GM19452 (cell line): ENCODE results near the gene ST3GAL3.

Source experiments
- ATAC-seq: cut with Tn5 transposase; IDR thresholded peaks from one replicate; pipeline ENCODE4 v1.9.1; 2021; ENCODE audit not compliant: unreplicated experiment

ST3GAL3 gene

DNA sequence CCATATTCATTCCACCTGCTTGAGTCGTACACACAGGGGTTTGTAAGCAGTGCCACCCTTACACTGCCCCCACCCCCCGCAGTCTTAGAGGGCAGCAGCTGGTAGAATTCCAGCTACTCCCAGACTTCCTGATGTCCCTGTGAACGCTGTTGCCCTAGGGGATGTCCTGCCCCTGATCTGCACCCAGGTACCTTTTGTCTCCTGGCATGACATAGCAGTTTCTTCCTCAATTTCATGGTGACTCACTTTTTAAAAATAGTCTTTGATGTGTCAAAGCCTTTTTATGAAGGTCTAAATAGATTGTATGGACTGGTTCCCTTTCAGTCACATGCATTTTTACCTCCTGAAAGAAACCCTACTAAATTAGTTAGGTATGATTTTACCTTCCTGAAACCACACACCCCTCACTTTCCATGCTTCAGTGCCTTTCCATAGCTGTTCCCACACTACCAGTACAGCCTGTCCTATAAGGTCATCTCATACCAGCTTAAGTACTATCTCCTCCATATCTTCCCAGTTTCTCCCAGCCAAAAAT, 76.4 kb downstream of the ST3GAL3 start:
- no peak for ATAC-seq

DNA sequence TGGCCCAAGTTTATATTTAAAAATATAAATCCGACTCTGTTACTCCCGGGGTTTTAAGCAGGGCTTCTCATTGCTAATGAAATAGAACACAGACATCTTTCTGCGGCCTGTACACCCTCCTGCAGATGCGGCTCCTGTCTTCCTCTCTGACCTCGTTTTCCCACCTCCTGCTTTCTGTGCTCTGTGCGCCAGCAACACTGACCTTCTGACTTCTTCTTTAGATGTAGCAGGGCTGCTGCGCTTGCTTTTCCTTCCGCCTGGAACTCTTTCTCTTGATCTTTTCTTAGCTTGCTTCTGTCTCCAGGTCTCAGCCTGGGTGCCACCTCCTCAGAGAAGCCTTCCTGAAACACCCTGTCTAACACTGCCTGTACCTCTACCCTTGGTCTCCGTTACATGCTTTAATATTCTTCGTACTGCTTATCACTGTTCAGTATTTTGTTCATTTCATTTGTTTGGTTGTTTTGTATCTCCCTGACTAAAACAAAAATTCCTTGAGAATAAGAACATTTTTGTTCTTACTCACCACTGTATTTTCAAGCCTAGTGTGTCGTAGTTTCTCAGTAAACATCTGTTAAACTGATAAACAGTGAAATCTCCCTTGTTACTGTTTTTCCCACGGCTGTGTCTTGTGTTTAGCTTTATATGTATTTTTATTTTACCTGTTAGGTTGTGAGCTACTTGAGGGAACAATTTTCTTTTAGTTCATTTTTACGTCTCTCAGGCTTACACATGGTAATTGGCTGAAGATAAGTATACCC, 79.0 kb downstream of the ST3GAL3 start:
- ATAC-seq: no peak

DNA sequence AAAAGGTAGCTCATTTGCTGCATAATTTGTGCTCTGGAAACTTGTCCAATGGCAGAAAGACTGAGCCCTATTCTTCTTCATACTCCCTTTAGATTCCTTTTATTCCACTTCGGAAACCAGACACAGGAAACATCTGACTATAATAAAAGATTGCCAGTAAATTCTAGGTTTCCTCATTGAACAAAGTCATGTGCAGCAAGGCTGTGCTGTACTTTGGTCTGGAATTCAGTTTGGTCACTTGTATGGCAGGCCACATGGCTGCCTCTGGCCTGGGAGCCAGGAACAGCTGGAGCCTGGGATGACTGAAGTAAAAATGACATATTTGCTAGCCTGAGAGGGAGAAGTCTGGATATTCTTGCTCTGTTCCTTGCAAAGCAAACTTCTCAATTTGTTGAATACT, 79.6 kb downstream of the ST3GAL3 start:
- no peak for ATAC-seq

DNA sequence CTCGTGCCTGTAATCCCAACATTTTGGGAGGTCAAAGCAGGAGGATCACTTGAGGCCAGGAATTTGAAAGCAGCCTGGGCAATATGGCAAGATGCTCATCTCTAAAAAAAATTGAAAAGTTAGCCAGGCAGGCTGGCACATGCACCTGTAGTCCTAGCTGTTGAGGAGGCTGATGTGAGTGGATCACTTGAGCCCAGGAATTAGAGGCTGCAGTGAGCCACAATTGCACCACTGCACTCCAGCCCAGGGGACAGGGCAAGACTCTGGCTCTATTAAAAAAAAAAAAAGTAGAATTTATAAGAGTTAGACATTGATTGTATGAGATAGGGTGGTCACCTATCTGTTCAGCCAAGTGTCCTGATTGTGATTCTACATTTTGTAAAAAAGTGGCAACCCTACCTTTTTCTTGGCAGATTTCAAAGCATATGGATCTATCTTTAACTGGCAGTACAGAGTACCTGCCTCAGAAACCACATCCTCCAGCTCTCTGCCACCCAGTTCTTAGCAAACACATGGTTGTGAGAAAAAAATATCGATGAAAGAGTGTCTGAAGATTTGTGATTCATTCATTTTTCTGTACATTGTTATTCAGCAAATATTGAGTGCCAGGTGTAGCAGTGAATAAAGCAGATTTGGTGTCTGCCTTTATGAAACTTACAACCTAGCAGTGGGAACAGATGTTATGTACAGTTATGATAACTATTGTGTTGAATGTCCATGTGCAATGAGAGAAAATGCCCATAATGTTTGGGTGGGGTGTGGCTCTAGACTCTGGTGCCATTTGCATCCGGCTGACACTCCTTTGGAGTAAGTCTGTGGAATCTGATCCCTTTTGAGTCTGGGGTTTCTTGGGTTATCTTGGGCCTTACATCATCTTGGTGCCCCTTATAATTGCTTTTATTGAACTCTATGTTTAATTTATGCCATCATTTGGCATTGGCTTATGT, 82.5 kb downstream of the ST3GAL3 start:
- ATAC-seq: no peak

DNA sequence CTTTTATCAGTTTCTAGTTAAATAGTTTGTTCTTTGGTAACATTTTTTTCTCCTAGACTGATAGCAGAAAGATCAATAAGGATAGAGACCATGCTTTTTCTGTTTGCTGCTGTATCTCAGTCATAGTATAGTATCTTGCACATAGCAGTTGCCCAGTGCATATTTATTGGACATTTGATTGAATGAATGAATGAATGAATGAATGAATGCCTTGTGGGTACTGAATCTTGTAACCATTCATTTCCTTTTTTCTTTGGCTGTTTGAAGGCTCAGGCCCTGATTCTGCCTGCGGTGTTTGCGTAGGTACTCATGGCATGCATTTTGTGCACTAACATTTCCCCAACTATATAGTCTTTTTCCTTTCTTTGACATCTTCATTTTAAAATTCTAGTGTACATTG, 83.9 kb downstream of the ST3GAL3 start:
- no peak for ATAC-seq

DNA sequence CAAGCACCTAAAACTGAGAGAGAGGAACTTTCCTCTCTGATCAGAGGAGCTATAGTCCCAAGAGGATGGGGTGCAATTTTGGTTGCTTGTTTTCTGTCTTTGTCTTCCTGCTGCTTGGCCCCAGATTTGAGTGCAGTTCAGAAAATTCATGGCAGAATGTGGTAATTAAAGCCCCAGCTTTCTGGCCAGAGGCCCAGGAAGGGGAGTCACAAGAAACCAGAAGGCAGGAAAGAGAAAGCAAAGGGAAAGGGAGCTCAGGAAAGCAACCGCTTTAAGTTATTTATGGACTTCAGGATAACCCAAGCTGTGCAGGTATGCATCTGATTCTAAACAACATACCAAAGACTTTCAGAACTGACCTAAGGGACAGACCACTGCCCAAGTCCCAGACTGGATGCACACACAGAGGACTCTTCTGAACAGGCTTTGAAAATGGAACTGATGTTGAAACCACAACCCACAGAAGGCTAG, 88.8 kb downstream of the ST3GAL3 start:
- ATAC-seq: no peak

DNA sequence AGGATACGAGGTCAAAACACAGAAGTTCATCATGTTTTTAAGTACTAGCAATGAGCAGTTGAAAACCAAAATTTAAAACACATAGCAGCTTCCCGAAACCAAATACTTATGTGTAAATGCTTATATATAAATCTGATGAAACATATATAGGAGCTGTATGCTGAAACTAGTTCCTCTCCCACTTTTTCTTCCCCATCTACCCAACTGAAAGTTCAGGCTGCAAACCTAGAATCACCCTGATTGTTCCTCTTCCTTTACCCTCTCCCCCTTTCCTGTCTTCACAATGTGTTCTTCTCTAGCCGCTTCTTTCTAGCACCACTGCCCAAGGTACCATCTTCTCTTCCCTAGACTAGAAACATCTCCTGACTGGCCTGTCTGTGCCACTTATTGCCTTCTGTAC, 90.6 kb downstream of the ST3GAL3 start:
- ATAC-seq: no peak

DNA sequence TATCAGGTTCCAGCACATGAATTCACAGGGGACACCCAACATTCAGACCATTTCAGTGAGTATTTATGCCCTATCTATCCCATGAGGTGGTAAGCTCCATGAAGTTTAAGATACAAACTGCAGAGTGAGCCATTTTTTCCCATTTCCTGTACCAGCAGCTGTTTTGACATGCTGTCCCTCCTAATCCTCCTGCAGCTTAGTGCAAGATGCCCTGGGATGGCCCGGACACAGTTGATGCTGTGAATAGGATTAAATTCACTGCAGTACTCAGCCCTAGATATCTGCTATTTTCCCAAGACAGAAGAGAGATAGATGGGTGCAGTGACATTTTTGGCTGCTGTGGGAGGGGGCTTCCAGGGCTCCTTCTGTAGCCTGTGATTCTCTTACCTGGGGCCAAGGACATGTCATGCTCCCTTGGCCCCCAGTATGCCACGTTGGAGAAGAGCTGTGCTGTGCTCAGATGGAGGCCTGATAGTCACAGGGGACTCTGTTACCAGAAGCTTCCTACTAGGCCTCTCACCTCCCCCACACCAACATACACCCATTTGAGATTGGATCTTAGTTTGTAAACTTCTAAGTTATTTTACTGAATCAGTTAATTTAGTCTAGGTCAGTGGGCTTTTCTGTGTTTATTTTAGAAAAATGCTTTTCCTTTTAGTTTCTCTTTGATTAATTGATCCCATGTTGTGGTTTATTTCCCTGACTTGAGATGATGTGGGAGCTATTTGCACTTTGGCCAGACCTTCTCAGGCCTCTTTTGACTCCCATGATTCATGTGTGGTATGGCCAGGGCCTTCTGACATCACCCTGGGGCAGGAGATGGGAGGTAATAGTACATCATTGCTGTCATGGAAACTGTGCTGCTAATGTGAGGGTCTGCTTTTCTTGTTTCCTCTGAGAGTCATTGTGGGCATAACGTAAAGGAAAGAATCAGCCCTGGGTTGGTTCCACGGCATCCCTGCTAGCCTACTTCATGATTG, 92.6 kb downstream of the ST3GAL3 start:
- ATAC-seq: no peak

DNA sequence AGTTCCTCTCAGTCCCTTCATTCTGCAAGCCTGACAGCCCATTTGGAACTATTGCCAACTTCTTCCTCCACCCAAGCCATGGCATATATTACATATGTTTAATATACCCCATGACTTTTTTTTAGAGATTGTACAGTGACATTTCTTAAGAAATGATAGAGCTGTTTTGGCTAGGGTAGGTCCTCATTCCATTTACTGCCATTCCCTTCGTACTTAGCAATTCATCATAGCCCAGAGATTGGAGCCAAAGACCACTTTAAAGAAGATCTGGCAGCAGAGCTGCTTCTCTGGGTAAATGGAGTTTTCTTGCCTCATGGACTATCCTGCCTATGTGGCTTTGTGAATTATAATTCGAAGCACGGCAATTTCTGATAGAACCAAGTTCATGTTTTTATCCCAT, 93.4 kb downstream of the ST3GAL3 start:
- ATAC-seq: no peak

DNA sequence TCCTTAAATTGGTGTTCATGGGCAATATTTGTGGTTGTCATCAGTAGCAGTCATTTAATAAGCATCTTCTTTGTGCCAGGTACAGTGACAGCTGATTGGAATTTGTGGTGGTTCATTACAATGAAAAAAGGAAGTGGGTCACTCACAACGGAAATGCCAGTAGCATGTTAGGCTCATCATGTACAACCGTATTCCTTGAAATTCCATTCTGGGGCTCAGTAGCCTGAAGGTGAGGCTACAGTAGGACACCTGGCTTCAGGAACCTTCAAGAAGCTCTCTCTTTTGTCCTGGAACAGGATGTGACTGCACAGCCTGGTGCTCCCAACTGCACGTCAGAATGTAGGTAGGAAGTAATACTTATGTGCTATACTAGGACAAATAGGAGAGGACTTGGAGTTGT, 93.9 kb downstream of the ST3GAL3 start:
- ATAC-seq: no peak

DNA sequence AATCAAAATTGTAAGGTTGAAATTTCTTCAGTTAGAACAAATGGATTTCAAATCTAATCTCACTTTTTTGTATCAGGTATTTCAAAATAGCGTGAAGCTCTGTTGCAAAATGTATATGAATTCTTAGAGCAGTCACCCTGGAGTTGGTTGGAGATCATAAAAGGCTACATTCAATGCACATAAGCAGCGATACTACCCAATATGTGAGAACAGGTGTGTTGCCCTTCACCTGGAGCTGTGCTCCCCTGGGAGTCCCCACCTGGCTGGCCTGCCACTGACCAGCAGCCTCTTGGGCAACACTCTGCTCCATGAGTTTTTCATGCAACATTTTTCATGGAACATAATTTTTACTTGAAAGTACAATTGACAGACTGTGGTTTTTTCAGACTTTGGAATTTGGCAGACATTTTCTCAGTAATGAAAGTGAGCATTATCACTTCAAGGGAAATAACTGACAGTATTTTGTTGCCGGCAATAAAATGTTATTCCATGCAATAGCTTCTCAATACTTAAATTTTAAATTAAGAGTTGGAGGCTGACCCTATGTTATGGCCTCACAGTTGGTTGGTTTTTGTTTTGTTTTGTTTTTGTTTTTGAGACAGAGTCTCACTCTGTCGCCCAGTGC, 95.1 kb downstream of the ST3GAL3 start:
- no peak for ATAC-seq

DNA sequence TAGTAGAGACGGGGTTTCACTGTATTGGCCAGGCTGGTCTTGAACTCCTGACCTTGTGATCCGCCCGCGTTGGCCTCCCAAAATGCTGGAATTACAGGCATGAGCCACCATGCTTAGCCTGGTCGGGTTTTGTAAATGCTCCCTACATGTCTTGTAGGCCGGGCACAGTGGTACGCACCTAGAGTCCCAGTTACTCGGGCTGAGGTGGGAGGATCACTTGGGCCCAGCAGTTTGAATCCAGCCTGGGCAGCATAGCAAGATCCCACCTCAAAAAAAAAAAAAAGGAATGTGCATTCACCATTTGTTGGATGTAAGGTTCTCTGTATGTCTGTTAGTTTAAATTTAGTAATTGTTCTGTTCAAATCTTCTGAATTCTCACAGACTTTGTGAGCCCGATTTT, 95.8 kb downstream of the ST3GAL3 start:
- no peak for ATAC-seq

DNA sequence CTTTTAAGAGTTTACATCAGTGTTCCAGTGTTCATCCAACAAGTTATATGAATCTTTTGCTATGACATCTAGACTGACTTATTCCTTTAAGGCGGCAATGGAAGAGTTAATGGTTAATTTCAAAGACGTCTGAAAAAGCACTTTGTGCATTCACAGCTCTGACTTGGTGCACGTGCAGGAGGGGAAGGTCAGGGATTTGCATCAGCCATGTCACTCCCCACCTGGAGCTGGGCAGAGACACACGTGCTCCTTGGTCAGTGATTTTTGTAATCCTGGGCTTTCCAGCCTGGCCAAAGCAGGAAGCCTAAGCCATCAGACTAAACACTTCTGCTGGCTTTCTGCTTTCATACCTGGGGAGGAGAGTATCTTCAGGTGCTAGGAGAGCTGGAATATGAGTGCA, 96.3 kb downstream of the ST3GAL3 start:
- ATAC-seq: no peak

DNA sequence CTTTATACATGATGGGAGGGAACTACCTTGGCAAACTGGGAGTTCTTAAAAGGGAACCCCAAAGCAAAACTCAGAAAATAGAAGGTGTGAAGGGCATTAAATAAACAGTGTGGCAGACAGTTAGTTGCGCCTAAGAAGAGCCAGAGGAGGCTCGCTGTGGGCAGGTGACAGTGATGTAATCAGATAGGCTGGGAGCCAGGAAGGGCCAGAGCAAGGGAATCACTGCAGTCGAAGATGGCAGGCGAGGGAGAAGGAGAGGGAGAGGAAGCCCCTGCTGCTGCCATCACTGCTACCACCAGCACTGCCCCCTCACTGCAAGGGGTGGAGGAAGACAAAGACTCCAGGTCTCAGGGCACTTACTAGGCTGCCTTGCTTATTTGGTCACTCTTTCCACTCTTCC, 97.2 kb downstream of the ST3GAL3 start:
- no peak for ATAC-seq

DNA sequence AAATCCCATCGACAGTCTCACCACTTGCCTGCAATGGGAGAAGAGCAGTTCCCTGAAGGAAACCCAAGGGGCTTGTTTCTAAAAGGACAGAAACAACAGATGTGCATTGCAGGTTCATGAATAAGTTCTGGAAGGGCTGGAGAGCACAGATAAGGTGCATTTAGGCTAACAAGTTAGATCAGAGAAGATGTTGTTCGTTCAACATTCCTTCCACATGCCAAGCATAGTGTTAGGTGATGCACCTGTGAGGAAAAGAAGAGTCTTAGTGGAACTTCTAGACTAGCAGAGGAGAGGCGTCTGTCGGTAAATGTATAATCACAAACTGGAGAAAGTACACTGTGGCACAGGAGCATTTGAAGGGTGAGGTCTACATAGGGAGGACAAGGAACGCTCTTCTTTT, 98.0 kb downstream of the ST3GAL3 start:
- no peak for ATAC-seq

DNA sequence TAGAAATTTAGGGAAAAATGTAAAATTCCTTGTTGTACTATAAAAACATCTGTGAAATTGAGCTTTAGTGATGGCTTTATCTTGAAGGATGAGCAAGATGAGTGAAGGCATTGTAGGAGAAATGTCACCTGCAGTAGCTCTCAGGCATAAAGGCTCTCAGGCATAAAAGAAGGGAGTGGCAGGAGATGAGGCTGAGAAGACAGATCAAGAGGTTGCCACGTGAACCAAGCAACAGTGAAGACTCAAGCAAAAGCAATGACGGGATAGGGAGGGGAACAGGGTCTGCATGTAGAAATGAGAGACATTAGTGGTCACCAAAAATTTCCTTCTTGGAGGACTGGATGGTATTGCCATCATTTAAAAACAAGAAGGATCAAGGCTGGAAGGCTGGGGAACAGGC, 98.8 kb downstream of the ST3GAL3 start:
- ATAC-seq: no peak

DNA sequence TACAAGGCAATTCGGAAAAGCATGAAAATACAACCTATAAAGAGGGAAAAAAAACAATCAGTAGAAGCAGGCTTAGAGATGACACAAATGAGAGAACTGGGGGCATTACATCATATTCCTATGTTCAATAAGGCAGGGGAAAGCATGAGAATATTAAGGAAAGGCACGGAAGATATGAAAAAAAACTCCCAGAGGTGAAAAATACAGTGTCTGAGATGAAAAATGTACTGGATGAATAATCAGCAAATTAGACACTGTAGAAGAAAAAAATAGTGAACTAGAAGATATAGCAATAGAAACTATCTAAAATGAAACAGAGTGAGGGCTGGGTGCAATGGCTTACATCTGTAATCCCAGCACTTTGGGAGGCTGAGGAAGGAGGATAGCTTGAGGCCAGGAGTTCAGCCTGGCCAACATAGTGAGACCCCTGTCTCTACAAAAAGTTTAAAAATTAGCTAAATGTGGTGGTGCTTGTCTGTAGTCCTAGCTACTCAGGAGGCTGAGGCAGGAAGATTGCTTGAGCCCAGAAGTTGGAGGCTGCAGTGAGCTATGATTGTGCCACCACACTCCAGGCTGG, 101.8 kb downstream of the ST3GAL3 start:
- ATAC-seq: no peak

DNA sequence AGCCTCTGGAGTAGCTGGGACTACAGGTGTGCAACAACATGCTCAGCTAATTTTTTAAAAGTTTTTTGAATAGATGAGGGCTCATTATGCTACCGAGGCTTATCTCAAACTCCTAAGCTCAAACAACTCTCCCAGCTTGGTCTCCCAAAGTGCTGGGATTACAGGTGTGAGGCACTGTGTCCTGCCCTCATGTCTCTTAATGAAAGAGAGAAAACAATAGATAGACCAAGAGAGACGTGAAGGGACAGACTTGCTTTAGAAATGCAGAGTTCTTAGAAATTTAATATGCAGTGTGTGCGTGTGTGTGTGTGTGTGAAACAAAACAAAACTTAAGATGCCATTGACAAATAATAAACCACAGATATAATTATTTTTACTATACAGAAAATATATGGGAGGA, 105.2 kb downstream of the ST3GAL3 start:
- no peak for ATAC-seq

DNA sequence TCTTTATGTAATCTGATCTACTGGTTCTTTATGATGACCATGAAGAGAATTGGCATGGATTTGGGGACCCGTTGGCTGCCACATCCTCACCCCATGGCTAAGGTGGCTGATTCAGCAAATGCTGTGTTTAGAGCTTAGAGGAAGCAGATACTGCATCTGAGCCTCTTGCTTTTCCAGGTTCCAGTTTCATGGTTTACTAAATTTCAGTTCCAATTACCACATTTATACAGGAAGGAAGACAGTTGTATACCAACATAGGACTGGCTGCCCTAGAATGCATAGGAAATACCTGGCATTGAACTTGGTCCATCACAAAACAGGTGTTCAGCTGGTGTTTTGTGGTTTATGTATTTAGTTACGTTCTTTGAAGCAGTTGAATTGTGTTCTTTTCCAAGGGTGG, 107.1 kb downstream of the ST3GAL3 start:
- ATAC-seq: no peak
